Measurements from ENCODE around the gene RAPGEF6.

- TF ChIP-seq, protein P1, sequence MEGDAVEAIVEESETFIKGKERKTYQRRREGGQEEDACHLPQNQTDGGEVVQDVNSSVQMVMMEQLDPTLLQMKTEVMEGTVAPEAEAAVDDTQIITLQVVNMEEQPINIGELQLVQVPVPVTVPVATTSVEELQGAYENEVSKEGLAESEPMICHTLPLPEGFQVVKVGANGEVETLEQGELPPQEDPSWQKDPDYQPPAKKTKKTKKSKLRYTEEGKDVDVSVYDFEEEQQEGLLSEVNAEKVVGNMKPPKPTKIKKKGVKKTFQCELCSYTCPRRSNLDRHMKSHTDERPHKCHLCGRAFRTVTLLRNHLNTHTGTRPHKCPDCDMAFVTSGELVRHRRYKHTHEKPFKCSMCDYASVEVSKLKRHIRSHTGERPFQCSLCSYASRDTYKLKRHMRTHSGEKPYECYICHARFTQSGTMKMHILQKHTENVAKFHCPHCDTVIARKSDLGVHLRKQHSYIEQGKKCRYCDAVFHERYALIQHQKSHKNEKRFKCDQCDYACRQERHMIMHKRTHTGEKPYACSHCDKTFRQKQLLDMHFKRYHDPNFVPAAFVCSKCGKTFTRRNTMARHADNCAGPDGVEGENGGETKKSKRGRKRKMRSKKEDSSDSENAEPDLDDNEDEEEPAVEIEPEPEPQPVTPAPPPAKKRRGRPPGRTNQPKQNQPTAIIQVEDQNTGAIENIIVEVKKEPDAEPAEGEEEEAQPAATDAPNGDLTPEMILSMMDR (conservative IDR thresholded peaks at IDR 0.05; ENCODE audit: low read depth, low read length), result no peak
- TF ChIP-seq RCOR1 (IDR thresholded peaks at IDR 0.05; ENCODE audit: insufficient replicate concordance, low read length), result no peak
- TF ChIP-seq POLR2A (IDR thresholded peaks at IDR 0.05; ENCODE audit: low read depth, low read length), result no peak
- no peak for TF ChIP-seq RAD21 (IDR thresholded peaks at IDR 0.05; ENCODE audit: low read length)
- no peak for TF ChIP-seq NFE2L2 (IDR thresholded peaks at IDR 0.05; ENCODE audit: low read depth, low read length)
- TF ChIP-seq CHD1 (IDR thresholded peaks at IDR 0.05; ENCODE audit: low read depth, low read length), result no peak
- TF ChIP-seq ELK1 (IDR thresholded peaks at IDR 0.05; ENCODE audit: borderline replicate concordance, low read depth, low read length), result no peak
- TF ChIP-seq FOS (IDR thresholded peaks at IDR 0.05; ENCODE audit: low read depth, low read length), result no peak
- TF ChIP-seq MAZ (IDR thresholded peaks at IDR 0.05; ENCODE audit: borderline replicate concordance, low read depth, low read length), result no peak
These were observed 98.7 kb downstream of the RAPGEF6 start for GRCh38 chr5:131536211-131536826.

Data from IMR-90 (cell line).